GM18519 (cell line): ENCODE measurements around the gene MTHFSD.

ENCODE experiments used
- ATAC-seq: cut with Tn5 transposase; IDR thresholded peaks from one replicate; pipeline ENCODE4 v1.9.1; 2021; ENCODE audit warnings: mild to moderate bottlenecking, moderate library complexity; ENCODE audit not compliant: unreplicated experiment, low FRiP score

The MTHFSD gene

DNA sequence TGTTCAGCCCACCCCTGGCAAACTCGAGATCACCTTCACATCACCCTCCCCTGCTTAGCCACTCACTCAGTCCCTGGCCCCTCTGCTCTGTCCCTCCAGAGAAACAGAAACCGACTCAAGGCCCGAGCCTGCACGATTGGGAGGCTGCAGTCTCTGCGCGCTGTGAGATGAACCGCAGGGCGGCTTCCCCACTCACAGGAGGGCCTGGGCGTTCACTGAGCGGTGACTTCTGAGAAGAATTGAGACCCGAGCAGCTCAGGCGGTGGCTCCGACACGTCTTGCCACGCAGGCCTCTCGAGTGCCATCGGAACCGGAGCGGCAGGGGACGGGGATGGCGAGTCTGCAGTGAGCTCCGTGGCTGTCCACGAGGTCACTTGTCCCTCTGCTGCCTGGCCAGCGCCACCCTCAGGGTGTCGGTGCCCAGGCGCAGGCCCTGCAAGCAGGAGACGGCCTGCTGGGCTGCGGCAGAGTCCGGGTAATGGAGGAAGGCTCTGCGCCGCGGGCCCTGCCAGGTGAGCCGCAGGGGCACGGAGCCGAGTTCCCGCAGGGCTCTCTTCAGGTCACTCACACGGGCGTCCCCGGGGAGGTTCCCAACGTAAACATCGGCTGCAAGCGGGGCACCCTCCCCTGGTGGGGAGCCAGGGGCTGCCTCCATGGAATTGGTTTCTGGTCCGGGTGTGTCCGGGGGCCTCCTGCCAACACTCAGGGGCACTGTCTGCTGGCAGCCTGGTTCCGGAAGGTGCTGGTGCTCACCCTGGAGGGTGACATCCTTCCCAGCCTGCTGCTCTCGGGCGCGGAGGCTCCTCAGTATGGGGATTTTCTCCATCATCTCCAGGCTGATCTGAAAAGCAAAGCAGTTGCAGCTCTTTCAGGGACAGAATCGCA is 23.2 kb downstream of the MTHFSD start:
- no peak for ATAC-seq

- no peak for ATAC-seq
These were observed 23.9 kb downstream of the MTHFSD start for GRCh38 chr16:86531191-86531545.

DNA sequence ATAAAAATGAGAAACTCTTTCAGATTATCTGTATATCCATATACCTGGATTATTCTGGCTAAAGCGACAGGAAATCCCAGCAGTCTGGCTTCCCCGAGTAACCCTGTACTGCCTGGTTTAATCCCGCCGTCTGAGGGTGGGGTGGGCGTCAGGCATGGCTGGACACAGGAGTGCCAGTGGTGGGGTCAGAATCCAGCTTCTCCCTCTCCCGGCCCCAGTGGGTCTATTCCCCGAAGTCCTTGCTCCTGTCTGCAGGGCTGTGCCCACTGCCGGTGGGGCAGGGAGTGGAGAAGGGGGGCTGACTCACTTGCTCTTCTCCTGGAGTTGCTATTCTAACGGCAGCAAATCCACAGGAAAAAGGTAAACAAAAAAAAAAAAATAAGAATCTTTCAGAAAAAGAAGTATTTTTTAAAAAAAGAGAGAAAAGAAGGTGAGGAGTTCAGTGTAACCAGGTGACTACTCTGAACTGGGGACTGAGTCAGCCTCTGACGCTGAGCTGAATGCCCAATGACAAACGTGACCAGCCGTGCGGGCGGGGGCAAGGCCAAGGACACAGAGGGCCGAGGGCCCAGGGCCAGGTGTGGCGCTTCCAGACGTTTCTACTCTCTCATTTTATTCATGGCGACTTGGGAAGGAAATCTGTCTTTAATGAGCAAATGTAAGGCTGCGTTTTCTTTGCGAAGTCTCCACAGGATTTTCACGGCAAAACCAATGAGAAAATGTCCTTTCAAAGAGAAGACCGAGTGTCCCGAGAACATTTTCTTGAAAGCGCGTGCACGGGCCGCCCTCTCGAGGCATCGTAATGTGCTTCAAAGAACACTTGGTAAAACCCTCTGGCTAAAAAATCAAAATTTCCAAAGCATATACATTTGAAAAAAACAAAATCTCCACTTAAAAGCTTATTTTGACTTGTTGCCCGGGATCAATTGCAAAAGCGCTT is 24.5 kb downstream of the MTHFSD start:
- no peak for ATAC-seq

GRCh38 chr16:86529160-86529559 is 25.9 kb downstream of the MTHFSD start:
- ATAC-seq, result no peak

GRCh38 chr16:86528061-86528929 is 26.7 kb downstream of the MTHFSD start:
- ATAC-seq, result no peak

DNA sequence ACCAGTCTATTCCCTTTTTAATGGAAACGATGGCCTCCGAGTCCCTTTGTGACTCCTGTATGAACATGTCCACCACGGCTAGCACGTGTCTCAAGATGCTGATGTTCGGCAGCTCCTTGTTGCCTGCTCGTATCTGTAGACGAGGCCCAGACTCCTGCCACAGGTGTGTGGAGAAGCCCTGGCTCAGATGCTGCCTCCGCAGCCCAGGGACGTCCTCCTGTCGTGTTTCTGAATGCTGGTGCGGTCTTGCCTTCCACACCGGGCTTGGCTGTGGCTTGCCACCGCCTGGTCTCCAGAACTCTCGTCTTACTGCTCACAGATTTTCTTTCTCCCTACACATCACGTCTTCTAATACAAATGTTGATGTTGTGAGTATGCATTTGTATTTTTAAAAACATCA is 27.7 kb downstream of the MTHFSD start:
- ATAC-seq, result no peak

DNA sequence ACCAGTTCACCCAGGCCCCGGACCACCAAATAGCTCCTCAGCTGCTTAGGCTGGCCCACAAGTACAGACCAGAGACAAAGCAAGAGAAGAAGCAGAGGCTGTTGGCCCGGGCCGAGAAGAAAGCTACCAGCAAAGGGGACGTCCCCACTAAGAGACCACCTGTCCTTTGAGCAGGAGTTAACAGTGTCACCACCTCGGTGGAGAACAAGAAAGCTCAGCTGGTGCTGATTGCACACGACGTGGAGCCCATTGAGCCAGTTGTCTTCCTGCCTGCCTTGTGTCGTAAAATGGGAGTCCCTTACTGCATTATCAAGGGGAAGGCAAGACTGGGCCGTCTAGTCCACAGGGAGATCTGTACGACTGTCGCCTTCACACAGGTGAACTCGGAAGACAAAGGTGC is 29.3 kb downstream of the MTHFSD start:
- no peak for ATAC-seq

- no peak for ATAC-seq
These were observed 31.0 kb downstream of the MTHFSD start for GRCh38 chr16:86524029-86524428.

GRCh38 chr16:86523166-86523740 is 31.8 kb downstream of the MTHFSD start:
- ATAC-seq, result no peak

DNA sequence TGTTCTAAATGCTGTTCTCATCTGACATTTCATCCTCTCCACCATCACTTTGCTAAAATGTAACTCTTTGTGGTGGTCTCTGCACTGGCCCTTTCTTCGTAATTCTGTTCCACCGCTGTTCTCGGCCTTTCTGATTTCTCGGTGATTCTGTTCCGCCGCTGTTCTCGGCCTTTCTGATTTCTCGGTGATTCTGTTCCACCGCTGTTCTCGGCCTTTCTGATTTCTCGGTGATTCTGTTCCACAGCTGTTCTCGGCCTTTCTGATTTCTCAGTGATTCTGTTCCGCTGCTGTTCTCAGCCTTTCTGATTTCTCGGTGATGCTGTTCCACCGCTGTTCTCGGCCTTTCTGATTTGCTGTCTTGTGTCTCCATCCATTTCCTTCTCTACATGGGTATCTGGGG is 32.4 kb downstream of the MTHFSD start:
- ATAC-seq, result no peak

GRCh38 chr16:86521236-86522197 is 33.5 kb downstream of the MTHFSD start:
- no peak for ATAC-seq

DNA sequence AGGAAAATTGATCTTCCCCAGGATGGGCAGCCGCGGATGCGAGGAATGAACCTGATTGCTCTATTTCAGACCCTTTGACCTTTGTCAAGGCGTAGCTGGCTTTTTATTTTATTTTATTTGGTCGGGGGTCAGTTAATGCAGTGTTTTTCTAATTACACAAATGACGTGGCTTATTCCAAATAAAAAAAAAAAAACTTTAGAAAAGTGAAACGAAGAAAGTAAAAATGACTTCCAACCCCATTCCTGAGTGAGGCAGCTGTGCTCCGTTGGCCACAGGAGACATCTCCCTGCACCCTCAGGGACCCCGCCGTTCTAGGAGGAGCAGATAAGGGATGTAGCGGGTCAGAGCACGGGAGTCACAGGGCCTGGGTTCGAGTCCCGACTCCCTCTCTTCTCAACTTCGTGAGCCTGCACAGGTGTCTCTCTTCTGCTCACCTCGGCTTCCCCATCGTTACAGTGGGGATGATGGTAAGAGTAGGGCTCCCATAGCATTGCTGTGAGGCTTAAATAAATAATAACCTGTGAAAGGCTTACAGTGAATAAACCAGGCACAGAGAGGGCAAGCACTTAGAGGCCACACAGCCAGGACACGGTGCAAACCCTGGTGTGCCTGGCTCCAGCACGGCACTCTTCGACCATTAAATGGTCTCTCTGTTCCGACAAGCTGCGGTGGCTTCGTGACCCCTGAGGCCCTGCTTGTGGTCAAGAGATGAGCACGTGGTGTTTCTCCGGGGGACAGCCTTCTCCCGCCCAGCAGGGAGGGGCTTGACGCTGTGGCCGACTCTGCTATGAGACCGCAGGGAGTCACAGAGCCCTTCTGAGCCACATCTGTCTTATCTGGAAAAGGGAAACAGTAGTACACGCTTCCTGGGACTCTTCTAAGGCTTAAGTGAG is 34.5 kb downstream of the MTHFSD start:
- no peak for ATAC-seq

- ATAC-seq, result no peak
These were observed 35.3 kb downstream of the MTHFSD start for GRCh38 chr16:86519649-86520316.

- ATAC-seq, result no peak
These were observed 35.9 kb downstream of the MTHFSD start for GRCh38 chr16:86519007-86519648.

DNA sequence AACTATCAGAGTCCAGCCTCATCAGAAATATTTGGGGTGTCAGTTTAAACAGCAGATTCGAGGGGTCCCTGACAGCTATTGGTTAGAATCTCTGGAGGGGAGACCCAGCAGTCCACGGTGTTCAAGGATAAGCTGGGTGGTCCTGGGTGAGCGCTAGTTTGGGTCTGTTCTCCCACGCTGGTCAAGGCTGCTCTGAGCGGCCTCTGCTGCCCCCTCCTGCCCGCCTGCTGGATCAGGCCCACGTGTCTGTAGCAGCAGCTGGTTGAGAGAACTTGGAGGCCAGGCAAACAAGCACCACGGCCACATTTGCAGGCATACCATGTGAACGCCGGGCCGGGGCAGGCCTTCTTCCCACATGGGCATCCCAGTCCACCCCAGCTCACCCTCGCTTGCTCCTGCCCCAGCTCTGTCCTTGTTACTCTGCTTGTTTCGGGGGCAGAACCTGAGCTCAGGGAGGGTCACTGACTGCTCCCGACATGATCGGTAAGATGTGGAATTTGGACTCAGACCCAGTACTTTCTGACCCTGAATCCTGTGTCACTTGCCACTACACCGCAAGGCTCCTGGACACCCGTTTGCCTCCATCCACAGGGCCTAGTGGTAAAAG is 37.3 kb downstream of the MTHFSD start:
- ATAC-seq, result no peak

DNA sequence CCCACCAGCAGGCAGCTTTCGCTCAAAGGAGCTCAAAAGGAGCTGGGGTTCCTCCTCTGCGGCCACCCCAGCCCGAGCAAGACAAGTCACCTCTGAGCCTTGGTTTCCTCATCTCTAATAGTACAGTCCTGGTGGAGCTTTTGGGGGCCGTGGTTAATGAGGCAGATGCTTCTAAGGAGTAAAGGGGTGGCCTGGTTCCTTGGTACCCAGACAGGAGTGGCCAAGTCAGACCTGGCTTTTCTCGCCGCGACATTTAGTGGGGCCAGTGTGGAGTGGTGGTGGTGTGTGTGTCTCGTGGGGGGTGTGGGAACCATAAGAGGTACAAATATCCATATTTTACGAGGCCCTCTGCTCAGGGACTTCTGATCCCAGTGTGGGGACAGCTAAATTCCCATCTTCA is 38.0 kb downstream of the MTHFSD start:
- ATAC-seq, result no peak

DNA sequence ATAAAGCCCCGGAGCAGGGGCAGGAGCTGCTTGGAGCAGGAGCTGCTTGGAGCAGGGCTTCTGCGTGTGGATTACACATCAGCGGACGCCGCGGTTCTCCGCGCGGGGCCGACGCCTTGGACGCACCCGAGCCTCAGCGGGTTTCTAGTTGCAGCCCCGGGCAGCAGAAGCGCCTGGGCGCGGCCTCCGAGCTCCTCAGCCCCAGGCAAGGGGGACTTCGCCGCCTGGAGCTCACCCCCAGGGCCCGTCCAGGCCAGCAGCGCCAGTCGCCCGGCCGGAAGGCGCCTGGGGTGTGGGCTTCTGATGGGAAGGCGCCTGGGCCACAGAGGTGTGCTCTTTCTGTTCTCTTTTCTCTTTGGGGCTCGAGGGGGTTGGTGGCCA is 38.4 kb downstream of the MTHFSD start:
- no peak for ATAC-seq
